ENCODE data around the gene PIP5K1B.

GRCh38 chr9:68832861-68833518 is 128.0 kb downstream of the PIP5K1B start:
- TF ChIP-seq CTCF (IDR thresholded peaks at IDR 0.05 in 4 of 5, conservative IDR thresholded peaks at IDR 0.05 in 1 of 5): no peak
- no peak for TF ChIP-seq POLR2A (IDR thresholded peaks at IDR 0.05)
